HG03108 (cell line): ENCODE measurements around the gene ZNF775.

Source experiments
- ATAC-seq: cut with Tn5 transposase; IDR thresholded peaks from one replicate; pipeline ENCODE4 v1.9.1; 2021; ENCODE audit warnings: moderate library complexity; ENCODE audit not compliant: unreplicated experiment

The ZNF775 gene

GRCh38 chr7:150435390-150436073, 56.4 kb downstream of the ZNF775 start:
- peak; percentile 86 for ATAC-seq

- no peak for ATAC-seq
Measured at GRCh38 chr7:150439967-150440366, 60.8 kb downstream of the ZNF775 start.

- ATAC-seq, result no peak
Measured at GRCh38 chr7:150441524-150441923, 62.4 kb downstream of the ZNF775 start.

GRCh38 chr7:150442811-150443210, 63.7 kb downstream of the ZNF775 start:
- ATAC-seq, result no peak

- ATAC-seq, result no peak
Measured at GRCh38 chr7:150443793-150444540, 64.8 kb downstream of the ZNF775 start.

- no peak for ATAC-seq
Measured at GRCh38 chr7:150444674-150445365, 65.7 kb downstream of the ZNF775 start.

GRCh38 chr7:150446288-150446938, 67.3 kb downstream of the ZNF775 start:
- ATAC-seq, result no peak
